Fibroblast of lung (primary cell): ENCODE data around the gene CERS1.

Experiments
- EZH2 ChIP-seq: IDR thresholded peaks from 2 replicates; pipeline ENCODE4 v1.5.1; 2012; ENCODE audit warnings: low read length, control low read depth, mild to moderate bottlenecking; ENCODE audit errors: missing control alignments
- TF ChIP-seq, protein P1 (sequence below), 2 donors: IDR thresholded peaks in 1 of 2; conservative IDR thresholded peaks in 1 of 2; 1 replicate in 1 of 2; 2 replicates in 1 of 2; pipeline ENCODE4 v1.5.1; 2011 to 2012; ENCODE audit warnings: low read length in 2 of 2, control low read depth in 1 of 2, inconsistent platforms in 1 of 2, low read depth in 1 of 2, mild to moderate bottlenecking in 1 of 2

DNA sequence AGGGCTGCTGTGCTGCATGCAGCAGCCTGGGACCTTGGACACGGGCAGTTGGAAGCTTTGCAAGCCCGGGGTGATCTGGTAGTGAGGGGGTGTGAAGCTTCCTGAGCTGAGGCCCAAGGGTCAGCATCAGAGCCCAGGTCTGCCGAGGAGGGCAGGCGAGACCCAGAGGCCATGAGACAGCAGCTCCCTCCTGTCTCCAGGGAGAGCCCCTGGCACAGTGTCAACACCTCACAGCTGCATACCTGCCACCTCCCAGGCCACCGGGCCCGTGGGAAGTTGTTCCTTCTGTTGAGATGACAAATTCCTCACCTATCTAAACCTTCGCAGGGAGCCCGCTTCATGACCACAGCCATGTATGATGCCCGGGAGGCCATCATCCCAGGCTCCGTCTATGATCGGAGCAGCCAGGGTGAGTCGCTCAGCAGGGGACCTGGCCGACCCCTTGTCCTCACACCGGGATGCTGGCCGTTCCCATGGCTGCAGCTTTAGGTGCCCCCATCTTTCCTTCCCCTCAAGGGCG is 32.1 kb downstream of the CERS1 start:
- TF ChIP-seq, protein P1, sequence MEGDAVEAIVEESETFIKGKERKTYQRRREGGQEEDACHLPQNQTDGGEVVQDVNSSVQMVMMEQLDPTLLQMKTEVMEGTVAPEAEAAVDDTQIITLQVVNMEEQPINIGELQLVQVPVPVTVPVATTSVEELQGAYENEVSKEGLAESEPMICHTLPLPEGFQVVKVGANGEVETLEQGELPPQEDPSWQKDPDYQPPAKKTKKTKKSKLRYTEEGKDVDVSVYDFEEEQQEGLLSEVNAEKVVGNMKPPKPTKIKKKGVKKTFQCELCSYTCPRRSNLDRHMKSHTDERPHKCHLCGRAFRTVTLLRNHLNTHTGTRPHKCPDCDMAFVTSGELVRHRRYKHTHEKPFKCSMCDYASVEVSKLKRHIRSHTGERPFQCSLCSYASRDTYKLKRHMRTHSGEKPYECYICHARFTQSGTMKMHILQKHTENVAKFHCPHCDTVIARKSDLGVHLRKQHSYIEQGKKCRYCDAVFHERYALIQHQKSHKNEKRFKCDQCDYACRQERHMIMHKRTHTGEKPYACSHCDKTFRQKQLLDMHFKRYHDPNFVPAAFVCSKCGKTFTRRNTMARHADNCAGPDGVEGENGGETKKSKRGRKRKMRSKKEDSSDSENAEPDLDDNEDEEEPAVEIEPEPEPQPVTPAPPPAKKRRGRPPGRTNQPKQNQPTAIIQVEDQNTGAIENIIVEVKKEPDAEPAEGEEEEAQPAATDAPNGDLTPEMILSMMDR (conservative IDR thresholded peaks at IDR 0.05 in 1 of 2, IDR thresholded peaks at IDR 0.05 in 1 of 2; ENCODE audit: low read depth in 1 of 2, low read length in 2 of 2), result no peak
- TF ChIP-seq EZH2, result no peak
